Sciatic nerve (tissue), 2 donors: ENCODE data around the gene WFIKKN2. TPM values are rescaled to one million over a fixed set of nuclear protein-coding genes. Genes with fewer than 3 reads are reported as not detected.

Source experiments
- ATAC-seq: fragments of 200-7000 bp; cut with Tn5 transposase; one replicate; pipeline ENCODE4 v1.9.1; 2020; ENCODE audit warnings: mild to moderate bottlenecking, moderate library complexity
- DNase-seq: peaks from one replicate; pipeline ENCODE4 v3.0.0-alpha.2; 2020; ENCODE audit warnings: low spot score
- intact Hi-C: fragments of 100-400 bp; cut with DNase I; formaldehyde crosslinking; loops from one replicate; pipeline ENCODE4 v1.14.2; 2022
- total RNA-seq: library from RNA; stranded (reverse); fragmentation: NEBNext Ultra II Directional; extraction: Animal tissue kit (Norgen Biotek cat#: 25700); gene quantifications from one replicate; pipeline ENCODE4 v1.2.1, GENCODE V29; 2021
- donor health status: DM: no; HTN: no; CAD: no.
- donor health status: DM: no; HTN: no; CAD: no.

Gene WFIKKN2
- total RNA-seq, 1 donor from 2014 or later: 2.0 TPM

DNA sequence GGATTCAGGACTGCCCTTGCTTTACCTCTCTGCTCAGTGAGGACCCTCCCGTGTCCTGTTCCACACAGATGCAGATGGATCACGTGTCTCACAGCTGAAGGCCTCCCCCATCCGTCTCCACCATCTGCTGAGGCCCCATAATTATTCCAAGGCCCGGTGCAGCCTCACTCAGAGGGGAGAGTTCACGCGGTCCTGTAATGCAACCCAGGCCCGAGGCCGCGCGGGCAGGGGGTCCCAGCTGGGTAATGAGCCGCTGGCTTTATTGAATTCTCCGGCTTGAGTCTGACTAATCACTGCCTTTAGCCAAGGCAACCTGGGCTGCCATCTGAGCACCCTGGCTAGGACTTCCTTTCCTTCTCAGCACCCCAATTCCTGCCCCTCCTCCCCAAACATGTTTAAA, 4.4 kb upstream of the WFIKKN2 start:
- intact Hi-C loops: no loop called here
- DNase-seq: no peak
- ATAC-seq: peak; percentile 33

DNA sequence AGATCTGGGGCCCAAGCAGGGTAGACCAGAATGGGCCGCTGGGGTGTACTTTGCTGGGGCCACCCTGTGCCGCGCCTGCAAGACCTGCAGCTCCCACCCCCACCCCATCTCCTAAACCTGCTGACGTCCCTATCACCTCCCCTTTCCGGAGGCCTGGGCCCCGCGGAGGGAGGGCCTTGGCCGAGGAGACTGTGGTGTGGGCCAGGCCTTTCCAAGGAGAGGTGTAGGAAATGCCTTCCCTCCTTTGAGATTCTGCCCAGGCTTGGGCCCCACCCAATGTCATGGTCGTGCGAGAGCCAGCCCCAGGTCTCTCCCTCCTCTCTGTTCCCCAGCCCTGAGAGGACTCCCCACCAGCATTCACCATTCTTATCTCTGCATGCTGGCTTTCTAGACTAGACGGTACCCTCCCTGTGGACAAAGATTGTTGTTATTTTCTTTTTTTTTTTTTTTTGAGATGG, 3.9 kb upstream of the WFIKKN2 start:
- intact Hi-C loops: no loop called here
- no peak for DNase-seq
- peak; percentile 49 for ATAC-seq

DNA sequence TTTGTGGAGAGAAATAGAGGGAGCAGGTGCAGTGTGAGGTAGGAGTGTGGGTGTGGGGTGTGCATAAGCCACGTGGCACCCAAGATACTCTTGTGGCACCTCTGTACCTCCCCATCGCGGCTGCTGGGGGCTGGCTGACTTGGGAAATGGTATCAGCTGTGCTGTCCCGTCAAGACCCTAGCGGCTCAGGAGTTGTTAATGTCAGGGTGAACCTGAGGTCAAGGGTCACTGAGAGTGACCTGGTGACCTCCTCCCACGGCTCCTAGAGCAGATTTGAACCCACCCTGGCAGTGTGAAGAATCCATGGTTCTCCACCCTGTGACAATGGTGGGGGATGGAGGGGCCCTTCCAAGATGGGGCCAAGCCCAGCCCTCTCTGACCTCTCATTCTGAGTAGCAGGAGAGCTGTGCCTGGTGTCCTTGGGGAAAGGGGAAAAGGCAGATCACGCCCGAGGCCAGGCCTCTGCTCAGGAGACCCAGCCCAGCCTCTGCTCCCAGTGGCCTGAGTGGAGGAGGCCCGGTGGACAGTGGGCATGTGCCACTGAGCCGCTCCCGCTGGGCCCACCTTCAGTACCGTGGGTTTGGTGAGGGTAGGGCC, 3.0 kb upstream of the WFIKKN2 start:
- DNase-seq (no peak), ATAC-seq (no peak)
- intact Hi-C loops: no loop called here

DNA sequence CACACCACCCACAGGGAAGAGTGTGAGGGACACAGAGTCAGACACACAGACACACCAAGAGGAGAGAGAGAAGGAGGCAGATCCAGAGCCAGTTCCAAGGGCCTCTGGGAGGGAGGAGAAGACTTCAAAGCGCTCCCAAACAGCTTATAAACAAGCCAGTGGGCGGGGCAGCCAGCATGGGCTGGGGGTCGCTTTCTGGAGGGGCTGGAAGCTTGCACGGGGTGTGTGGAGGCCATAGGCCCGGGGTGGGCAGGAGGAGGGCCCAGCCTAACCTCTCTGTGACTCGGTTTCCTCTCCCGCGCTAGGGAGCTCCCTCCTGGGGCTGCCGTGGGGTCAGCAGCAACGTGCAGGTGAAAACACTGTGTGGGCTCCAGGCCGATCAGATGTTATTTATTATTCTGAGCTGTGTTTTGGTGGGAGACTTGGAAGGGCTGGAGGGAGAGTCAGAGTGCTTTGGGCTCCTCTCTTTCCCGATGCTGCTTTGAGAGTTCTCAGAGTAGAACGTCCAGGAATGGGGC, 2.5 kb upstream of the WFIKKN2 start:
- intact Hi-C loops: no loop called here
- no peak for ATAC-seq

DNA sequence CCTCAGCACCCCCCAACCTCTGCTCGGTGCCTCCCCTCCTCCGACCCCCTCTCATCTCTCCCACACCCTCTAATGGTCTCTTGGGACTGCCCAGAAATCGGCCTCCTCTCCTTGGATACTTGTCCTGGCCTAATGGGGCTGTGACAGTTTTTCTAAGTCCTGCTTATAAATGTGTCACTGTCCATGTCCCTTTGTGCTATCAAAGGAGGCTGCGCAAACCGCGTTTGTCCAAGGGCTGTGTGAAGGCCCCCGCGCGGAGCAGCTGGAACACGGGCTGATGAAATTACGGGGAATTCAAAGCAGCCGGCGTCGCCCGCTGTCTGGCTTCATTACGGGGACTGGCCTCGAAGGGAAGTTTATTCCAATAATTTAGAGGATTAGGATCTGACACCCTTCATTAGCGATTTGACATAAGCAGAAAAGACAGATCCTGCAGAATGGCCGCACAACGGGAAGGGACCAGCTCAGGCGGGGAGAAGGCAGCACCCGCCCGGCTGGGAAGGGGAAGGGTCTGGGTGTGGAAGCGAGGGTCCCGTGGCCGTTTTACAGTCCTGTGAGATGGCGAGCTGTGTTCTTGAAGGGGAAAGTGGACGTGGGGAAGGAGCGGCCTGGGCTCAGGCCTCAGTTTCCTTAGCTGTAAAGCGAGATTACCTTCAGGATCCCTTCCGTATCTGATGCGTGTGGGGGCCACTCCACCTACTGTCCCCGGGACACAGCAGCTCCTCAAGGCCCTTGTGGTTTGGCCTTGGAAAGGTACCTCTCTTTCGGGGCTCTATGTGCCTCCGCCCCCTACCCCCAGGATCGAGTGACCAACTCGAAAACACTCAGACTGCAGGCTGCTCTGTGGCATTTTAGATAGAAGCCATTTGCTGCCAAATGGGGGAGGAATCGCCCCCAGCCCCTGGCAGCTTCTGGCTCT, 1.6 kb upstream of the WFIKKN2 start:
- ATAC-seq: no peak
- no peak for DNase-seq
- intact Hi-C loops: no loop called here

More for the DNA sequence above, 2.5 kb upstream of the WFIKKN2 start:
- DNase-seq: no peak

DNA sequence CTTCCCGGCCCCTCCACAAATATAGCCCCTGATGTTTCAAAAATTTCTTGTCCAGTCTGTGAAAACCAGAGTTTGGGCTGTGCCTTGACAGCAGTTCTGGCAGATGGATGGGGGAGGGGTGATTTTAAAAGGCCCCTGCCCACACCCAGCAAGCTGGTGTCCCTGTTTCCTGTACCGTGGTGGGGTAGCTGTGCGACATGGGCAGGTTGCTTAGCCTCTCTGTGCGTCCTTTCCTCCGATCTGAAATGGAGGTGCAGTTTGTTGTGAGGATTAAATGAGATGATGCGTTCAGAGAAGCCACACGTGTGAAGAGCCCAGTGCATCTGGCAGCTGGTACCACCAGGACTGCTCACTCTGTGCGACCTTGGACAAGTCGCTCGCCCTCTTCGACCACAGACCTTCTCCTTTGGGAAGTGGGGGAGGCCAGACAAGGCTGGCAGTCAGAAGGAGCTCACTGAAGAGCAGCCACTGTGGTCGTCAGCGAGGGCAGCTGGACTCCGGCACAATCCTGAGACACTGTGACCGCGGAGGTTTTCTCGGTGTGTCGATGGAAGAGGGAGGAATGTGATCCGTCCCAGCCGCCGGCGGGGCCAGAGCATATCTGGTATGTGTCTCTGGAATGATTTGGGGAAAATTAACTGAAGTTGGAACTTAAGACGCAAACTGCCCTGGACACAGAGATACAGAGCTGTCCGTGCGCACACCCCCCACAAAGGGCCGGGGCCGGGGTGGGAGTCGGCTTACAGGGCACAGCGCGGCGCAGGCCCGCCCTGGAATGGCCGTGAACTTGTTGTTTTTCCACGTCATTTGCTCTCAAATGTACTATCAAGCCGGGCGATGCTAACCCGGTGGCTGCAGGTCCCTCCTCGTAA, 721 bp upstream of the WFIKKN2 start:
- intact Hi-C loops: no loop called here
- DNase-seq: no peak
- peak; percentile 77 for ATAC-seq

DNA sequence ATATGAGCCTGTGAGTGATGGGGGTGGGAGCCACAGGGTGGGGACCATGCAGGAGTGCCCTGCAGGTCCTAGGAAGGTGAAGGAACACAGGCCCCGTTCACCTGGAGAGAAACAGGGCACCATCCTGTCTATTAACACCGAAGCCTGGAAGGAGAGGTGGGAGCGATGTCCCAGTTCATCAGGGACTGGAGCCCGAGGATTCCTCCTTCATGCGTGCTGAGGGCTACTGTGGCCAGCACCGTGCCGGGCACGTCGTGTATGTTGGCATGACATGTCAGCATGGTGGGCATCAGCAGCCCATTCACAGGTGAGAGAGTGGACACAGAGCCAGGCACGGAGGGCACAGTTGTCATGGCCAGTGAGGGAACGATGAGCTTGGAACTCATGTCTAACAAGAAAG, 1.4 kb downstream of the WFIKKN2 start:
- intact Hi-C loops: no loop called here
- DNase-seq (no peak), ATAC-seq (no peak)

DNA sequence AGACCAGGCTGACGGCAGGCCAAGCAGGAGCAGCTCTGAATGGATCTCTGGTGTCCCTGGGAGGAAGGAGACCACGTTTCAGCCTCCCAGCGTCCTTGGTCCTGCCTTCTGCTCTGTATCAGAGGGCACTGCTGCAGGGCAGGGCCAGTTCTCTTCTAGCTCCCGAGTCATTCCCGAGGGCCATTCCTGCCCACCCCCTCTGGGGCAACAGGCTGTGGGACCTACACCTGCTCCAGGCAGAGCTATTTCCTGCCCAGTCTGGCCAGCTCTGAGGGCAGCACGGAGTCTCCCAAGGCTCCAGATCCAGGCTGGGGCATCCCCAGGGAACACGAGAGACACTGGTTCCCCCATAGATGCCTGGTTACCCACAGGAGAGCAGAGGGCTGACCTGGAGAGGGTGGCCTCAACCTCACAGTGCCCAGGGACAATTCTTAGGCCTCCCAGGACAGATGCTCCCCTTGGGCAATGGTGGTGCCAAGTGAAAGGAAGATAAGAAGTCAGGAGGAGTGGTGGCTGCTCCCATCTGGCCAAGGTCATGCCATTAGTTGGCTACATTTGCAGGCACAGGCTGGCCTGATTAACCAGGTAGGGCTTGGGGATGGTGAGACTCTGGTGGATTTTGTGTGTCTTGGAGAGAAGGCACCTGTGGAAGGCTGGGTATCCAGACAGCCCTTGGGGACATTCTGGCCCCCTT, 2.0 kb downstream of the WFIKKN2 start:
- no peak for DNase-seq
- intact Hi-C loops: no loop called here
- no peak for ATAC-seq

DNA sequence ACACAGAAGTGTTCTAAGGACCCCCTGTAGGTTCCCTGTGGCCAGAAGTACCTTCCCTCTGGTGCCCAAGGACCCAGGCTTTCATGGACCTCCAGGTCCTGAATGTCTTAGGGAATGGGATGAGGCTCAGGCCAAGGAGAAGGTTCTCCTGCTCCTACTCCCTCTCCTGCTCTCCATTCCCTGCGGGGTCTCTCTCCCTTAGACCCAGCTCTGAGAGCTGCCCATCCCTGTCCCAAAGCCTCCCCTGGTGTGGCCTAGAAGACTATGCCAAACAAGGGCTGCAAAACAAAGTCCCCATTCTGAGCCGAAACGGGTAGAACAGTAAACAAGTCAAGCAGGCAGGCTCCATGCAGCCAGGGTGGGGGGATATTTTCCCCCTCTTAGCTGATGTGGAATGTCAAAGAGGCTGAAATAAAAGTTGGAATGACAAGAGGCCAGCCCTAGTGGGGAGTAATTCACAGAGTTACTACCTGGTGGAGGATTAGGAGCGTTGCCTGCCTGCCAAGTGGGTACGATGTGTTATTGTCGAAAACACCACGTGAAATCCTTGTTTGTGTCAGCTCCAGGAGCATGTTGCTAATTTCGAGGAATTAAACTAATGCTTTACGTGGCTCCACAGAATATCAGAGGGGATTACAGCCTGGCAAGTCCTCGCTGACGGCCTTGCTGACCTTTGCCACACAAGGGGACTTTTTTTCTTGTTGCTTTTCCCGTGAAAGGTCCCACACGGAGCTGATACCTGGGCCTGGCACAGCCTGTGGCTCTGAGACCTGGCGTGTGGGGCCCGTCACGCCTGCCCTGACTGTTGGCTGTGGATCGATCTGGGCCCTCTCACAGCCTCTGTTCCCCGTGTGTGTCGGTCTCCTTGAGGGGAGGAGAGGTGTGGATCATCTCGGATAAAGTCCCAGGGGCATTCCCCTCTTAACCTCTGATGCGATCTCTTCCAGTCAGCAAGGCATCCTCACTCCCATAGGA, 2.9 kb downstream of the WFIKKN2 start:
- intact Hi-C loops: no loop called here
- ATAC-seq (no peak), DNase-seq (no peak)

DNA sequence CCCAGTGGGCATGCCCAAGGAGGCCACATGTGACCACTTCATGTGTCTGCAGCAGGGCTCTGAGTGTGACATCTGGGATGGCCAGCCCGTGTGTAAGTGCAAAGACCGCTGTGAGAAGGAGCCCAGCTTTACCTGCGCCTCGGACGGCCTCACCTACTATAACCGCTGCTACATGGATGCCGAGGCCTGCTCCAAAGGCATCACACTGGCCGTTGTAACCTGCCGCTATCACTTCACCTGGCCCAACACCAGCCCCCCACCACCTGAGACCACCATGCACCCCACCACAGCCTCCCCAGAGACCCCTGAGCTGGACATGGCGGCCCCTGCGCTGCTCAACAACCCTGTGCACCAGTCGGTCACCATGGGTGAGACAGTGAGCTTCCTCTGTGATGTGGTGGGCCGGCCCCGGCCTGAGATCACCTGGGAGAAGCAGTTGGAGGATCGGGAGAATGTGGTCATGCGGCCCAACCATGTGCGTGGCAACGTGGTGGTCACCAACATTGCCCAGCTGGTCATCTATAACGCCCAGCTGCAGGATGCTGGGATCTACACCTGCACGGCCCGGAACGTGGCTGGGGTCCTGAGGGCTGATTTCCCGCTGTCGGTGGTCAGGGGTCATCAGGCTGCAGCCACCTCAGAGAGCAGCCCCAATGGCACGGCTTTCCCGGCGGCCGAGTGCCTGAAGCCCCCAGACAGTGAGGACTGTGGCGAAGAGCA, 4.4 kb downstream of the WFIKKN2 start:
- intact Hi-C loops: loop anchor here (2.0 to 5.0 kb wide), 2 partner anchors 57 to 292 kb away; partner anchors contain the start of gene SPATA20
- ATAC-seq (no peak), DNase-seq (no peak)

DNA sequence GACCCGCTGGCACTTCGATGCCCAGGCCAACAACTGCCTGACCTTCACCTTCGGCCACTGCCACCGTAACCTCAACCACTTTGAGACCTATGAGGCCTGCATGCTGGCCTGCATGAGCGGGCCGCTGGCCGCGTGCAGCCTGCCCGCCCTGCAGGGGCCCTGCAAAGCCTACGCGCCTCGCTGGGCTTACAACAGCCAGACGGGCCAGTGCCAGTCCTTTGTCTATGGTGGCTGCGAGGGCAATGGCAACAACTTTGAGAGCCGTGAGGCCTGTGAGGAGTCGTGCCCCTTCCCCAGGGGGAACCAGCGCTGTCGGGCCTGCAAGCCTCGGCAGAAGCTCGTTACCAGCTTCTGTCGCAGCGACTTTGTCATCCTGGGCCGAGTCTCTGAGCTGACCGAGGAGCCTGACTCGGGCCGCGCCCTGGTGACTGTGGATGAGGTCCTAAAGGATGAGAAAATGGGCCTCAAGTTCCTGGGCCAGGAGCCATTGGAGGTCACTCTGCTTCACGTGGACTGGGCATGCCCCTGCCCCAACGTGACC, 5.0 kb downstream of the WFIKKN2 start:
- ATAC-seq (no peak), DNase-seq (no peak)
- intact Hi-C loops: loop anchor here (2.0 to 5.0 kb wide), 2 partner anchors 58 to 293 kb away; partner anchors contain the start of gene SPATA20

DNA sequence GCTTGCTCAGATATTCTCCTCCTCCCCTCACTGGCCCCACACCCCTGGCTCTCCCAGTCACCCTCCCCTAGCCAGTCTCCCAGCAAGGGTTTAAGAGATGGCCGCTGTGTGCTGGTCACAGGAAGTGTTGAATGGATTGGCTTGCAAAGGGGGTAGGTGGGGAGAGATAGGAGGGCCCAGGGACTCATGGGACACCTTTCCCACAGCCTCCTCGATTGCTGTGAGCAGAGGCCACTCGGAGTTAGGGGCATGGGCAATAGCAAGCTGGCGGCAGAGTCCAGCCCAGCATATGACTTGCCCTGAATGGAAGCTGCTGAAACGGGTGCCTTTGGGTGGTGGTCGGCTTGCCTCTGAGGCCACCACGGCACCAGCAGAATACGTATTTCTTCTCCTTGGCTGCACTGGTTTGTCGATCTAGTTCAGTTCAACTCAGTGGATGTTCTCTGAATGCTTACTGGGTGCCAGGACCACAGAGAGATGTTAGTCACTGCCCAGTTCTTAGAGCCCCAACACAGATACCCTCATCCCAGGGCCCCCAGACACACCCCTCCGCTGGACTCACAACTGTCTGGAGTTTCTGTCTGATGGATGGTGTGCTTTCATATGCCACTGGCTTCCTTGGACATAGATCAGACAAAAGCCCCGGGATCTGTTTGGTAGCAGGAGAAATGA, 6.0 kb downstream of the WFIKKN2 start:
- peak; percentile 5 for ATAC-seq

DNA sequence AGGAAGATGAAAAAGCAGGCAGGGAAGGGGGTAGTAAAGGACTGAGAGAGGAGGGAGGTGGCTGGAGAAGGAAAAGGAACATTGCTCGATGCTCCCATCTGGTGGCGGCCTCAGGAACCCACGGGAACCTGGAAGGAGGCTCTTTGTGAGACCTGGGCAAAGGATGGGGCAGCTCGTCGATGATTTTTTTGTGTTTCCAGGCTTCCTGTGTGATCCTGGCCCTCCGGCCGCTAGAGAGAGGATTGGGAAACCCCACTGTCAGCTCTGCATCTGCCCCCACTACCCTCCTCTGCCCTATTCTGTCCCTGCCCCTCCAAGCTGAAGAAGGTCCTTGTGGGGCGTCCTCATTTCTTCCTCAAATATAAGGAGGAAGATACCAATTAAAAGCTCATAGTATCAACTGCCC, 6.6 kb downstream of the WFIKKN2 start:
- DNase-seq: peak; percentile 87
- peak; percentile 84 for ATAC-seq
- intact Hi-C loops: loop anchor here (2.0 to 5.0 kb wide), 2 partner anchors 59 to 295 kb away; partner anchors contain the start of gene SPATA20

More for the DNA sequence above, 6.0 kb downstream of the WFIKKN2 start:
- no peak for DNase-seq
- intact Hi-C loops: loop anchor here (2.0 to 5.0 kb wide), 2 partner anchors 59 to 294 kb away; partner anchors contain the start of gene SPATA20

DNA sequence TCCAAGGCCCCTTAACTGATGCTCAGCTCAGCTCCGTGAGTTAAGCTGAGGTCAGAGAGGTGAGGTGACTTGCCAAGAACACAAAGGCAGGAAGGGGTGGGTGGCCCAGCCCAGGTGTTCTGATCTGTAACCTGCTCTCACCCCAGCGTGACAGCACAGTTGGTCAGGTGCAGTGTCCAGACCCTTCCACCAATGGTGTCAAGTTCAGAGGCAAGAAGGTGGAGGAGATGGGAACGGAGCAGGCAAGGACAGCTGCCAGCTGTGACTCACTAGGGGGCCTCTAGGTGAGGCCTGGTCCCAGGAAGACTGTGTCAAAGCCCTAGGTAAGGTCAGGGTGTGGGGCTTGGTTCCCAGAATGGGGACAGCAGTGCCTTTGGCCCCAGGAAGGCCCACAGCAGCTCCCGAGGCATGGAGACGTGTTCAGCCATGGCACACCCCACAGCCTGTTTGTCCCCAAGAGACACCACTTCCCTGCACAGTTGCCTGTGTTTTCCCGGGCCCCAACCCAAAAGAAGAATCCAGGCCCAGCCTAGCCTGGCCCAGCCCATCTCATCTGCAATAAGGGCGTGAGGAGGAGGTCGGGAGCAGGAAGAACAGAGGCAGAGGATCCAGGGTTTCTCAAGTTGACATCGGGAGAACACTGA, 7.2 kb downstream of the WFIKKN2 start:
- ATAC-seq (peak; percentile 5), DNase-seq (no peak)
- intact Hi-C loops: loop anchor here (5.0 kb wide), 1 partner anchor 295 kb away; the partner anchor contains the start of gene SPATA20
